ENCODE measurements around the gene AK9. TPM values are rescaled to one million over a fixed set of nuclear protein-coding genes. Genes with fewer than 3 reads are reported as not detected.

Gene AK9
- total and polyA plus RNA-seq, 9 of the 15 experiments (the other 6 are each of a cell fraction or from before 2014, with no cell fraction given), result 0.59 to 1.9 (median 1.2) TPM

GRCh38 chr6:109511832-109512231, 179.2 kb downstream of the AK9 start:
- ChIA-PET CTCF (ENCODE audit: low intra/inter-chr PET ratio) (no interaction called here), POLR2A (no interaction called here)
- 4% methylated on average over 2 of the region's 2 CpGs for WGBS (ENCODE audit: insufficient coverage, low coverage, missing lambda C conversion rate)
- BruUV-seq (replicated peaks), result no TSS peak
- Histone ChIP-seq H3K27ac (ENCODE audit: extremely low read depth, low read depth, low read length) (no peak overlapping the region), H3K9me1 (ENCODE audit: control insufficient read depth, insufficient read depth, low read length) (no peaks in the 10 kb centered on the region), H3K9me3 (replicated peaks; ENCODE audit: control insufficient read depth, insufficient read depth, low read depth, low read length) (no peaks in the 10 kb centered on the region), H3K79me2 (ENCODE audit: control insufficient read depth, insufficient read depth, low read length) (no peaks in the 10 kb centered on the region), H3K4me2 (ENCODE audit: insufficient read depth, low read length) (no peak overlapping the region), H3K36me3 (ENCODE audit: control insufficient read depth, insufficient read depth, low read length) (no peaks in the 10 kb centered on the region), H3K4me3 (no peak overlapping the region), H3K4me1 (replicated peaks in 1 of 2; ENCODE audit: control insufficient read depth in 2 of 2, insufficient read depth in 2 of 2, low read length in 2 of 2) (no peaks in the 10 kb centered on the region), H3K9ac (ENCODE audit: insufficient read depth in 1 of 2, low read depth in 2 of 2, low read length in 2 of 2) (no peak overlapping the region), H4K20me1 (replicated peaks; ENCODE audit: control insufficient read depth, insufficient read depth, low read length) (no peaks in the 10 kb centered on the region), H3K27me3 (ENCODE audit: control insufficient read depth in 2 of 2, insufficient read depth in 2 of 2, low read length in 2 of 2) (no peaks in the 10 kb centered on the region), H2AFZ (ENCODE audit: low read depth, low read length) (no peak overlapping the region)
- DNase-seq (ENCODE audit: extremely low read depth in 1 of 4, low spot score in 3 of 4) (no peak), FAIRE-seq (no peak), ATAC-seq (no peak)
- in situ Hi-C loops (cut with MboI), result no loop called here
- intact Hi-C loops (cut with micrococcal nuclease), result no loop called here
- TF ChIP-seq PML (IDR thresholded peaks at IDR 0.05; ENCODE audit: low read length) (no peak), NR4A1 (CRISPR knock-in tag; IDR thresholded peaks at IDR 0.05) (no peak), NR4A1 (tag; IDR thresholded peaks at IDR 0.05) (peak; percentile 92), MXI1 (IDR thresholded peaks at IDR 0.05; ENCODE audit: low read depth, low read length) (no peak), ILK (tag; IDR thresholded peaks at IDR 0.05; ENCODE audit: borderline replicate concordance, low read depth) (peak; percentile 49; the same call in 1 of the 2 replicates), CREB3 (tag; conservative IDR thresholded peaks at IDR 0.05; ENCODE audit: low read depth) (peak; percentile 44; the same call in 1 of the 2 replicates), HEY1 (CRISPR knock-in tag; IDR thresholded peaks at IDR 0.05; ENCODE audit: borderline replicate concordance) (no peak), NR2C1 (IDR thresholded peaks at IDR 0.05) (no peak), NR2C1 (tag; IDR thresholded peaks at IDR 0.05) (0 out of 2 replicates have a peak, but pooled peaks have one; percentile 16), SMAD4 (CRISPR knock-in tag; conservative IDR thresholded peaks at IDR 0.05) (peak; percentile 73), RBM39 (optimal IDR thresholded peaks at IDR 0.05; ENCODE audit: low read depth, low read length) (no peak), TBL1XR1 (IDR thresholded peaks at IDR 0.05; ENCODE audit: low read length in 2 of 2) (no peak), MAFF (IDR thresholded peaks at IDR 0.05; ENCODE audit: low read length) (no peak), NFXL1 (CRISPR knock-in tag; IDR thresholded peaks at IDR 0.05) (no peak), MEIS2 (IDR thresholded peaks at IDR 0.05; ENCODE audit: partially characterized antibody) (no peak), PTTG1 (tag; IDR thresholded peaks at IDR 0.05; ENCODE audit: low read depth) (peak; percentile 77), KAT2B (IDR thresholded peaks at IDR 0.05; ENCODE audit: low read depth, low read length) (no peak), ZBTB34 (CRISPR knock-in tag; IDR thresholded peaks at IDR 0.05) (no peak), ZNF740 (CRISPR knock-in tag; IDR thresholded peaks at IDR 0.05) (no peak), ZNF740 (tag; IDR thresholded peaks at IDR 0.05) (peak in 1 of 2 experiments; percentile 26; a peak in 1 of 4 replicates), DDX20 (tag; IDR thresholded peaks at IDR 0.05; ENCODE audit: low read depth) (0 out of 2 replicates have a peak, but pooled peaks have one; percentile 29)

Measured in K562 (cell line).